Middle frontal gyrus (tissue), 1 donor: ENCODE measurements around the gene PARD3B.

ENCODE experiments used
- DNase-seq: peaks from one replicate; pipeline ENCODE4 v3.0.0-alpha.2; 2015; ENCODE audit warnings: low spot score; ENCODE audit errors: extremely low spot score

Gene PARD3B

DNA sequence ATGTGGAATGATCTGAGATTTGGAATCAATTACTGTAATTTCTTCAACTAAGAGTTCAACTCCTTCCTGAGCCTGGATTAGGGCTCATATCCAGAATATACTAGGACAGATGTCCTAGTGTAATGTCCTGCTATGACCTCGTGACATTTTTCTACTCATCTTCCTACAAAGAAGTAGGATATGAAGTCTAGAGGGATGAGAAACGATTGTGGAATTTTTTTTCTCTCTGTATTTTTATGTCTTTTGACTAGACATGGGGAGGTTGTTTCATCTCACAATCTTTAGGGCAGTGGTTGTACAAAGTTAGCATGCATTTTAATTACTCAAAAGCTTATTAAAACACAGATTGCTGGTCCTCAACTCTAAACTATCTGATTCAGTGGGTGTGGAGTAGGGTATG is 203.0 kb downstream of the PARD3B start:
- DNase-seq, result no peak

- DNase-seq, result no peak
Measured at GRCh38 chr2:204749319-204749718, 204.0 kb downstream of the PARD3B start.

- no peak for DNase-seq
Measured at GRCh38 chr2:204750389-204750788, 205.1 kb downstream of the PARD3B start.

GRCh38 chr2:204751472-204751871 is 206.2 kb downstream of the PARD3B start:
- DNase-seq, result no peak

DNA sequence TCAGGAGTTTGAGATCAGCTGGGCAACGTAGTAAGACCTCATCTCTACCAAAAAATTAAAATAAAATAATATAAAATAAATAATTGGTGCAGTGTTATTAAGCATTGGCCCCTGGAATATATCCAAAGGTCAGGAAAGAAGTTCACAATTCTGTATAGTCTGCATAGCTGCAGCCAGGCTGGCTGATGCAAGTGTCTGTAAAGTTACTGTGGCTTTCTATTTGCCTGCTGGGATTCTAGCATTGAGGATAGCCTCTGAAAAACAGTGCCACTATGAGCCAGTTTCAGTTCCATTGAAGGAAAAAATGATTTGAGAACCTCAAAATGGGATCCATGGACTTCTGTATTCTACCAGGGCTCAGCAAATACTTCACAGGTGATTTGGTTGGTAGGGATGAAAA is 208.6 kb downstream of the PARD3B start:
- DNase-seq, result no peak

DNA sequence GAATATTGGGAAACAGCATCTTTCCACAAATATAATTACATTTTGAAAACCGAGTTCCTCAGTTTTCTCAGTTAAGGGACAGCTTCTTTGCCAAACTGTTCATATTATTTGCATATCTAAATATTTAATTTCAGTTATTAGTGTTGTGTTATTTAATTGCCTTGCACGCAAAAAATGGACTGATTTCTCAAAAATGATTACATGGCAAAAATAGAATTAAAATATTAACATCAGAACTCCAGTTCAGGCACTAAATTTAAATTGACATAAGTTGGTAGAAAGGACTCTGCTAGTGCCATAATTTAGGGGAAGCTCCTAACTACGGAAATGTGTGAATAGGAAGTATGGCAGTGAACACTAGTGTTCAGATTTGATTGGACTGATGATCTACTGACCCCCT is 209.6 kb downstream of the PARD3B start:
- DNase-seq, result no peak

GRCh38 chr2:204763974-204764703 is 218.9 kb downstream of the PARD3B start:
- no peak for DNase-seq

- DNase-seq, result no peak
Measured at GRCh38 chr2:204770735-204771134, 225.5 kb downstream of the PARD3B start.

- DNase-seq, result no peak
Measured at GRCh38 chr2:204771721-204772120, 226.4 kb downstream of the PARD3B start.

DNA sequence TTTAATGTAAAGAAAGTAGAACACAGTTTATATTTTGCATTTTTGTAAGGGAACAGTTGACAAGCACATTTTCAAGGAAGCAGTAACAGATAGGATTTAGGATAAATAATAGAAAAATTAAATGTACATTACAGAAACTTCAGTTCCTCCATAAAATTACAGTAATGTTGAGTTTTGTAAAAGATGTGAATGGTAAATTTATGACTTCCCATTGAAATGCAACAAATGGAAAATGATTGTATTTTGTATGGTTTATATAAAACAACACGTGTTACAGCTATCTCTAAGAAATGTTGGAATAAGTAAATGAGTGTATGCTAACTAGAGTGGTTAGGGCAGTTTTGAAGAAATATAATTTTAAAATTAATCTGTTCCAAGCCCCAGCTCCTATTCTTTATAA is 227.3 kb downstream of the PARD3B start:
- no peak for DNase-seq

DNA sequence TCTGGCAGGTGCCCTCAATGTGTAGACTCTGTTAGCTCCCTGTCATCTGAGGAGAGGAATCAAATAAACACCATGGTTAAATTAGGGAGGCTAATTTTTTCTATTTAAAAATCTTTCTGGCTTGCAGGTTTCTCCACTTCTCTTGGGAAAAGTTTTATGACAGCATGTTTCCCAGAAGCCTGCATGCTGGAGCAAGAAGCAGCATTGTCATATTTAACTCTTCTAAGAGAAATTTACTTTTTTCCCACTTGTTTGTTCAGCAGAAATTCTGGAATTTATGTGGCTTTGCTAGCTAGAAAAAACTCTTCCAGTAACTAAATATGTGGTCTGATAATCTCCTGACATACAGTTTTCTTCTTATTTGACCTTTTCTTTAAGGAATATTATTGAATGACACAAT is 230.5 kb downstream of the PARD3B start:
- no peak for DNase-seq

DNA sequence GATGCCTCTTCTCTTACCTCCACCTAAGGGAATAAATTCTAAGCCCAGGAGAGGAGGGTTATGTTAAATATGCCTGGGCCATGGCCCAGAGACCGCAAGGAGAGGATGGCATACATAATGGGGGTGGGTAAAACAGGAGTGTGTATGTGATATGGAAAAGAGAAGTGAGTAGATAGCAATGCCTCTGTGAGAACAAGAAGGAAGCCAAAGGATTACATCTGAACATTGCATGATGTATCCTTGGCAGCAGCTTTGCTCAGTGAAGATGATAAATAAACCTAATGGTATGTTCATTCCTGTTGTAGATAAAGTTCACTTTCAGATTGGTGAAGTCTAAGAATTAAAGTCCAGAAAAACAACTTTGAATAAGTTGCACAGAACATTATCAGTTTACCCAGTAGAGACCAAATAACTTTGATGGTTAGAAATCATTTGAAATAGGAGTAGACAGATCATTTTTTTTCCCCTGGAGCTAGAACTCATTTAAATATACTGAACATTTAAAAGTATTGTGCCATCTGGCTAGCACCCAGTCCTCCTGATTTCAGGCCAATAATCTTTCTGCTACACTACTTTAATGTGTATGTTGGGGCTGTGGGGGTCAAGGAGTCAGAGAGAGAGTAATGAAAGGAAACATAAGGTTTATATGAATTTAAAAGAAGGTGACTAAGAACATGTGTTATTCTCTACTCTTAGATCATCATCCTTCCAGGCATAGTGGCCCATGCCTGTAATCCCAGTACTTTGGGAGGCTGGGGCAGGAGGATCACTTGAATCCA is 231.7 kb downstream of the PARD3B start:
- no peak for DNase-seq

GRCh38 chr2:204779771-204780170 is 234.5 kb downstream of the PARD3B start:
- no peak for DNase-seq

- no peak for DNase-seq
Measured at GRCh38 chr2:204781941-204782340, 236.7 kb downstream of the PARD3B start.

GRCh38 chr2:204790076-204790475 is 244.8 kb downstream of the PARD3B start:
- no peak for DNase-seq

DNA sequence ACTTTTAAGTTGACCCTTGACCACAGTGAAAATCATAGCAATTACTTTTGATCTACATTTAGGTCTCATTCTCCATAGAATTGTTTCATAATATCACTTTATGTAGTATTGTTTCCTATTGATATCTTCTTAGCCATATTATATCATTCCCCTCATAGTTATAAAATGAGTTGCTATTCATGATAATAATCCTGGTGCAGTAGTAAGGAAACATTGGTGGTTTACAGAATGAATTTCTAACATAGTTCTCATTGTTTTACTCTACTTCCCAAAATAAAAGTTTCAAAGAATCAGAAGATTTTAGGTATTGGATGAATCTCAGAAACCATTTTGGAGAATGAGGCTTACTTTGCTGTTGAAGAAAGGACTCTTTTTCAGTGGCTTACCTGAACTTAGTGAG is 246.0 kb downstream of the PARD3B start:
- DNase-seq, result no peak

- no peak for DNase-seq
Measured at GRCh38 chr2:204794624-204795023, 249.3 kb downstream of the PARD3B start.

DNA sequence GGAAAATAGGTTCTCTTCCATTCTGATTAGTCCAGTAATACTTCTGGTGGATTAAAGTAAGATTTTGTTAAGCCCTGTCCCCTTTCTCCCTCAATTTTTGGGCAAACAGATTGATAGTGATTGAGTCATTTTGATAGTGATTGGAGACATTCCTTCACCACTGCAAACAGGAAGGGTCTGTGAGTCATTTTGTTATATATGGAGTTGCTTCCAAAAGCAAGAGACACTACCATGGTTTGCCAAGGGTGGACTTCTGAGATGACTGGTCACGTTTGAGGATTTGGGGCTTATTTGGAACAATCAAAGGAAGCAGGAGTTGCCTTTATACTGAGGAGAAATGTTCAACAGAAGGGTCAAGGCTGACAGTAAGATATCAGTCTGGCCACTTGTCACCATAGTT is 249.9 kb downstream of the PARD3B start:
- DNase-seq, result no peak

GRCh38 chr2:204796581-204796980 is 251.3 kb downstream of the PARD3B start:
- DNase-seq, result no peak

DNA sequence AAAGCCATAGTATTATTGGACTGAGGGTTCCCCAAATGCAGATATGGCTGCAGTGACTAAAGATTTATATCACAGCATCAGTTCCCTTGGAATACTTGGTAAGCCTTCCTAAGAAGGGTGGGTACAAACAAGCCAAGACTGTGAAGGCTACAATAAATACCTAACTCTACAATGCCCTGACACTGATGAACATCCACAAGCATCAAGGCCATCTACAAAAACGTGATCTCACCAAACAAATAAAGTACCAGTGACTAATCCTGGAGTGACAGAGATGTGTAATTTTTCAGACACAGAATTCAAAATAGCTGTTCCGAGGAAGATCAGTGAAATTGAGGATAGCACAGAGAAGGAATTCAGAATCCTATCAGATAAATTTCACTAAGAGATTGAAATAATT is 254.5 kb downstream of the PARD3B start:
- no peak for DNase-seq

- DNase-seq, result no peak
Measured at GRCh38 chr2:204808494-204808893, 263.2 kb downstream of the PARD3B start.

GRCh38 chr2:204824751-204825453 is 279.6 kb downstream of the PARD3B start:
- no peak for DNase-seq
